Bronchial epithelial cell (primary cell): ENCODE results near the gene SKI. TPM values are rescaled to one million over a fixed set of nuclear protein-coding genes. Genes with fewer than 3 reads are reported as not detected.

Source experiments
- DNase-seq: peaks from one replicate; pipeline ENCODE4 v3.0.0-alpha.2; 2010; ENCODE audit warnings: low read depth
- FAIRE-seq: peaks from 2 replicates; lab custom pipeline; 2011; peaks lifted over from hg19 to GRCh38; lab: Jason Lieb, UNC
- H3K27me3 ChIP-seq: 2 replicates; pipeline ENCODE4 v1.5.1; 2011; ENCODE audit warnings: low read length; ENCODE audit not compliant: control insufficient read depth, insufficient read depth
- H3K36me3 ChIP-seq: 2 replicates; pipeline ENCODE4 v1.5.1; 2011; ENCODE audit warnings: low read length; ENCODE audit not compliant: control insufficient read depth, insufficient read depth
- H3K4me3 ChIP-seq: 2 replicates; pipeline ENCODE4 v1.5.1; 2011; ENCODE audit warnings: mild to moderate bottlenecking, low read depth, low read length, control low read depth
- total RNA-seq: library from RNA; depleted of rRNA; stranded (reverse); fragments of >200 nt; gene quantifications from 2 replicates; pipeline ENCODE4 v1.2.1, GENCODE V29; 2014
- TF ChIP-seq, protein P1 (sequence below): IDR thresholded peaks from 2 replicates; pipeline ENCODE4 v1.5.1; 2011; ENCODE audit warnings: mild to moderate bottlenecking, moderate library complexity, low read length, control low read depth, inconsistent platforms; ENCODE audit not compliant: insufficient read depth, severe bottlenecking

The SKI gene
- total RNA-seq, 1 donor from 2014 or later: 8.4 TPM

GRCh38 chr1:2237773-2238172 lies 9.7 kb downstream of the SKI start:
- DNase-seq (no peak), FAIRE-seq (no peak)
- H3K27me3 ChIP-seq: no peaks in the 10 kb centered on the region
- H3K4me3 ChIP-seq: no peak overlapping the region
- TF ChIP-seq, protein P1, sequence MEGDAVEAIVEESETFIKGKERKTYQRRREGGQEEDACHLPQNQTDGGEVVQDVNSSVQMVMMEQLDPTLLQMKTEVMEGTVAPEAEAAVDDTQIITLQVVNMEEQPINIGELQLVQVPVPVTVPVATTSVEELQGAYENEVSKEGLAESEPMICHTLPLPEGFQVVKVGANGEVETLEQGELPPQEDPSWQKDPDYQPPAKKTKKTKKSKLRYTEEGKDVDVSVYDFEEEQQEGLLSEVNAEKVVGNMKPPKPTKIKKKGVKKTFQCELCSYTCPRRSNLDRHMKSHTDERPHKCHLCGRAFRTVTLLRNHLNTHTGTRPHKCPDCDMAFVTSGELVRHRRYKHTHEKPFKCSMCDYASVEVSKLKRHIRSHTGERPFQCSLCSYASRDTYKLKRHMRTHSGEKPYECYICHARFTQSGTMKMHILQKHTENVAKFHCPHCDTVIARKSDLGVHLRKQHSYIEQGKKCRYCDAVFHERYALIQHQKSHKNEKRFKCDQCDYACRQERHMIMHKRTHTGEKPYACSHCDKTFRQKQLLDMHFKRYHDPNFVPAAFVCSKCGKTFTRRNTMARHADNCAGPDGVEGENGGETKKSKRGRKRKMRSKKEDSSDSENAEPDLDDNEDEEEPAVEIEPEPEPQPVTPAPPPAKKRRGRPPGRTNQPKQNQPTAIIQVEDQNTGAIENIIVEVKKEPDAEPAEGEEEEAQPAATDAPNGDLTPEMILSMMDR: no peak
- peaks cover 14% of the 10 kb centered on the region for H3K36me3 ChIP-seq

DNA sequence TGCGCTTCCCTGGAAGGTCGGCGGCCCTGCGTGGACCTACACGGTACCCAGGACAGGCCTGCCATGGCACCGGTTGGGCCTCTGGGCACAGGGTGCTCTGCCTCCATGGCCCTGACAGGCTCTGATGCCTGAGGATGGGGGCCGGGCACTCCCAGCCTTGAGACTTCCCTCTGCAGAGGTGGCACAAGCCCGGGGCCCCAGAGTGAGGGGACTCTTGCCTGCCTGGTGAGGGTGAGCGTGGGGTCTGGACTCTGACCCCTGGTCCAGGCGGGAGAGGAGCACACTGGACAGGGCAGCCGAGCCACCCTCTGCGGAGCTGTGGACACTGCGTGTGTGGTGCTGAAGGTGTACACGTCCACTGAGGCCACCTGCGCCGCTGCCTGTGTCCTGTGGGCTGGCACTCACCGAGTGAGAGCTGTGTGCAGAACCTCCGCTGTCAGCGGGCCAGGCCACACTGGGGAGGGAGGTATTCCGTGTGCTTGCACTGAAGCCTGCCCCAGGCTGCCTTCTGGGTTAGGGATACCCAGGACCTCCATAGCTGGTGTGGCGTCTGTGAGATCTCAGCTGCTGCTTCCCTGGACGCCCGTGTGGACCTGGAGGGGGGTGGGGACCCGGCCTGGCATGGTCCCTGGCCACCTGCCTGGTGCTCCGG lies 10.4 kb downstream of the SKI start:
- Histone ChIP-seq H3K4me3 (no peak overlapping the region), H3K36me3 (peaks cover 15% of the 10 kb centered on the region), H3K27me3 (no peaks in the 10 kb centered on the region)
- FAIRE-seq (no peak), DNase-seq (no peak)
- TF ChIP-seq, protein P1: no peak

- FAIRE-seq: no peak
- H3K4me3 ChIP-seq: no peak overlapping the region
- TF ChIP-seq, protein P1: no peak
These were observed 10.9 kb downstream of the SKI start for GRCh38 chr1:2239013-2239370.

DNA sequence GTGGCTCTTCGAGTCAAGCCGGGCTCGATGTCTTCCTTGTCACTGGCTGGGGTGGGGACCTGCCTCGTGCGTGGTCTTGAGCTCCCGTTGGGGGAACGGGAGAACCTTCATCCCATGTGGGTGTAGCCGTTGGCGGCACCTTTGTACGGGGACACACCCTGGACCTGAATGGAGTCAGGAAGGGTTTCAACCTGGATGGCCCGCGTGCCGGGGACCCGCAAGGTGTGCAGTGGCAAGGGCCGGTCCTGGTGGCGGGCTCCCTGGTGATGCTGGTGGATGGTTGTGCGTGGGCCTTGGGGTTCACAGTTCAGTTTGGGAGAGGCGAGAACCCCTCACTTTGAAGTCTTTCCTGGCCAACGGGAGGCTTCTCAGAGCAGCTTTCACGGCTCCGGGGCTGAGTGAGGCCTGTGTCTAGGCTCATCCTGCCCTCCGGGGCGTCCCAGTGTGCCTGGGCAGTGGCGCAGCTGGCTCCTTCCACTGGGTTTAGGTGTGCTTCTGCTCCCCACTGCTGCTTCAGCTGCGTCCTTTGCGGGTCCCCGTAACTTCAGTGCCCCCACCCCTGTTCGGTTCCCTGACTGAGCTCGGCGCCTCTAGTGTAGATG lies 11.4 kb downstream of the SKI start:
- FAIRE-seq (no peak), DNase-seq (no peak)
- Histone ChIP-seq H3K36me3 (peaks cover 15% of the 10 kb centered on the region), H3K27me3 (no peaks in the 10 kb centered on the region), H3K4me3 (no peak overlapping the region)
- TF ChIP-seq, protein P1: no peak

More at GRCh38 chr1:2239013-2239370, 10.9 kb downstream of the SKI start:
- H3K27me3 ChIP-seq: no peaks in the 10 kb centered on the region
- peaks cover 15% of the 10 kb centered on the region for H3K36me3 ChIP-seq
- DNase-seq: no peak

DNA sequence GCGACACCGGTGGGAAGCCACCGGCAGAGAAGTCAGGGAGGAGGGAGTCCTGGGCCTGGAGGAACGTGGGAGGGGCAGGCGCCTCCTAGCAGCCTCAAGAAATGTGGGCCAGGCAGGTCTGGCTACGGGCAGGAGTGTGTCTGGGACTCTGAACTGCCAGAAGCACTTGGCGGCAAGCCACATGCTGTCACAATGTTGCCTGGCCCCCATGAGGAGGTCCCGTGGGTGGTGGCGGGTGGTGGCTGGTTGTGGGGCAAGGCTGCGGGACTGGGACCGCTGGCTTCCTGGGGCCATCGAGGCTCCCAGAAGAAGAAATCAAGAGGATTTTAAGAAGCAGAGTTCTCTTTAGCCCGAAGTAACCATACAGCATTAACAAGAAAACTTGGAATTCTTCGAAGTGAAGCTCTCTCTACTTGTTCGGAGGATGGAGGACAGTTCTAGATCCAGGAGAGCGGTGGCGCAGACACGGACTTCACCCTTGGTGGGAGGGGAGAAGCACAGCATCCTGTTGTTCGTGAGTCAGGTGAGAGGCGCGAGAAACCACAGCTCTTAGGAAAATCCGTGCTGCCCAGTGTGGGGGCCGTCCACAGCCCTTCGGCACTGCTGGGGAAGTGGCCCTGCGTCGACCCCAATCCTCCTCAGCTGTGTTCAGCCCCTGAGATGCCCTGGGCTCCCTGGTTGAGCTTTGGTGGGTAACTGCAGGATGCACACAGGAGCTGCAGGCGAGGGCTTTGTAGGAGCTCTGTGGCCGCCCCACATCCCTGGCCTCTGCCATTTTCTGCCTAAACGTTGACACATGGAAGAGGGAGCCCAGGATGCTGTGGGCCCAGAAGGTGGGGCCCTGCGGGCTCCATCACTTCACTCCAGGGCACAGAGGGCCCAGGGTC lies 12.4 kb downstream of the SKI start:
- TF ChIP-seq, protein P1: no peak
- FAIRE-seq: no peak
- H3K27me3 ChIP-seq: no peaks in the 10 kb centered on the region
- no peak overlapping the region for H3K4me3 ChIP-seq
- peak; percentile 33 for DNase-seq
- peaks cover 15% of the 10 kb centered on the region for H3K36me3 ChIP-seq
